ENCODE measurements around the gene SHOC2.

The SHOC2 gene

DNA sequence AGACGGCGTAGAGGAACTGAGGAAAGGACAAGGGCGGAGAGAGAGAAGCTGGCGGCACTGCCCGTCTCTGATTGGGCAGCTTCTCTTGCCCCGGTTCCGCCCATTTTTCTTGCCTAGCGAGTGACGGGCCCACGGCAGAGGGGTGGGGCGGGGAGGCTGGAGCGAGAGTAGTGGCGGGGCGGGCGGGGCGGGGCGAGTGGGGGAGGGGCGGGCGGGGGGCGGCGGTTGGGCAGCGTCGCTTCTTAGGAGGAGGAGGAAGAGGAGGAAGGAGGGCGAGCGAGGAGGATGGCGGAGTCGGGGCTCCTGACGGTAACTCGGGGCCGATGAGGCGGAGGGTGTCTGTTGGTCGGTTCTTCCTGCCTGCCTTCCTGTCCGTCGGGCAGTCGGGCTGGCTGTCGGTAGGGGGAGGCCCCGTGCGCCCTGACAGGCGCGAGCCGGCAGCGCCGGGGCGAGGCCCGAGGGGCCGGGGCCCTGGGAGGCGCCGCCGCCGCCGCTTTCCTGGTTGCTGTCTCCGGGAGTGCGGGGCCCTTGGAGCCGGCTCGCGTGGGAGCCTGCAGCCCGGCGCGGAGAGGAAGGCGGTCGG, at the start of gene SHOC2:
Gene SHOC2 (plus strand): TSS at position 256 of the 583 bp plus-strand sequence. CDS start 44,755 bp downstream, outside the sequence.
- DNase-seq (ENCODE audit: low read depth, low spot score), result no peak

DNA sequence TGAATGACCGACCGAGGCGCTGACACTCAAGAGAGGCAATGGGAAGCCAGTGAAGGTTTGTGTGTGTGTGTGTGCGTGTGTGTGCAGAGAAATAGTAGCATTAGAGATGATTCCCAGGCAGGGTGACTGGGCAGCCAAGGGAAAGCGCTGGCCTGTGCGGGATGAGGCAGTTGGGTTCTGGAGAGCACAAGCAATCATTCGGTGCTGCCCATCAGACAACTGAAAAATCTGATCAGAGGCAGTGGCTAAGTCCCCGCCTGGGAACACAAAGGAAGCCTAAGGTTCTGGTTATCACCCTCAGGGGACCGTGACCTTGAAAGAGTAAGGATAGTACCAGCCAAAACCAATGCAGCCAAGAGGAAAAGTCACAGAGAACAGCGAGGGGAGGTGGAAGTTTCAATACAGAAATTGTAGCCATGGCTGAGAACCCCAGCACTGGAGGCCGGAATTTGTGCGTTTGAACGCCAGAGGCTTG, 48.5 kb upstream of the SHOC2 start:
- no peak for DNase-seq (ENCODE audit: low read depth, low spot score)

DNA sequence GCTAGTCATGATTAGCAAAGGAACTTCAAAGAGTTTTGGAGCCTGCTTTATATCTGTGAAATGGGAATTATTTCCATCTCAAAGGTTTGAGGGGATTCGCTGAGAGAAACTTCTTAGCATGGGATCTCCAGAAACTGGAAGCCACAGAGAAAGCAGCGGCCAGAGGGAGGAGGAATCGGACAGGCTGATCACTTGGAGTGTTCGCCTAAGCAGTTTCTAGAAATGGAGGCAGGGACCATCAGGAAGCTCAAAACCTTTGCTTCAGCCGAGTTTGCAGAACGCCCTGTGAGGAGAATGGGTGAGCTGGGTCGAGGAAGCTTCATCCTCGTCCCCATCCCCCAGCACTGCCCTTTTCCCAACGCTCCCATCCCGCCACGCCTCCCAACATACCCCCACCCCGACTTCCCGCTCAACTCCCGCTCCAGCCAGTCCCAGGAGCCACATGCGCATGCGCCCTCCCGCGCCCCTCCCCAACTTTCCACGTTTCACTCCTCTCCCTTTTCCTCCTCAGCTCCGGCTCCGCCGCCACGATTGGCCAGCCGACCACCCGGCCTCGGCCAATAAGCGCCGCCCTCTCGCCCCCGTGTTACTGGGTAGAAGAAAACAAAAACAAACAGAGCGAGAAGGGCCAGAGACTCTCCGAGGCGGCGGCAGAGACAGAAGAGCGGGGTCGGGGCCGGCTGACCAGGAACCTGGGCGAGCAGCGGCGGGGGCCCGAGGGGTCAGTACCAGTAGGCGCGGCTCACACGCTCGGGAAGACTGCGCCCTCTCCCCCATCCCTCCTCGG, 47.9 kb upstream of the SHOC2 start, which contains the start of gene PDCD4:
Gene PDCD4 (plus strand): TSS at position 631 of the 787 bp plus-strand sequence. CDS start 4,100 bp downstream, outside the sequence.
- peak; percentile 91 for DNase-seq (ENCODE audit: low read depth, low spot score)

DNA sequence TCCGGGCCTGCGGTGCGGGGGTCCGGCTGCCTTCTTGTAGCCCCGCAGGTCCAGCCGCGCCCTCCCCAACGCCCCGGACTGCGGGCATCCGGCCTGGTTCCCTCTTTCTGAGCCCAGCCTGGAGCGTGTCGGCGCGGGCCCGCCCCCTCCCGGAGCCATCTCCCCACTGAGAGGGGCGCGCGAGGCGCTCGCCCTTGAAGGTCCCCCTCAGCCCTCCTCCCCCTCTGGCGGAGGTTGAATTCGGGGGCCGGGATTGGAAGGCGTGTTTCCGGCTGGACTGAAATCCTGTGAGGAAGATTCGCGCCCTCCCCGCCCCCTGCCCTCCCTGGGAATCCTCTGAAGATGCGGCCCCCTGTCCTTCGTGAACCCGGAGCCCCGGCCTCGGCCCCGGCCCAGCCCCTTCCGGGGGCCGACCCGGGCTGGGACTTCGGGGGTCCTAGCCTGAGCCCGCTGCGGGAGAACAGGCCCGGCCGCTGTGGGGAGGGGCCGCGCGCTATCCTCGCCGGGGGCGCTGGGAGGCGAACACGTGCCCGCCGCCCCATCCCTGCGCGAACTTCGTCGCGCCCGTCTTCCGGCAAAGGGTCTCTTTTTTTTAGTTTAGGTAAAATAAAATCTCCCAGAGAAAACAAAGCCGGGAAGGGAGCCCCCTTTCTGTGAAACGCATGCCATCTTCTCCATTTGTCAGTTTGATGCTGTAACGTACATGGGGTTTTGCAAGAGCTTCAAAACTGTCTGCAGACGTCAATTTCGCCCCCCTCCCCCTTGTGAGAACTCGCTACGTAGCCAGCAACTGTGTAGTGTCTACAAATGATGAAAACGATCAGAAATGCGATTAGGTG, 47.0 kb upstream of the SHOC2 start:
- no peak for DNase-seq (ENCODE audit: low read depth, low spot score)

DNA sequence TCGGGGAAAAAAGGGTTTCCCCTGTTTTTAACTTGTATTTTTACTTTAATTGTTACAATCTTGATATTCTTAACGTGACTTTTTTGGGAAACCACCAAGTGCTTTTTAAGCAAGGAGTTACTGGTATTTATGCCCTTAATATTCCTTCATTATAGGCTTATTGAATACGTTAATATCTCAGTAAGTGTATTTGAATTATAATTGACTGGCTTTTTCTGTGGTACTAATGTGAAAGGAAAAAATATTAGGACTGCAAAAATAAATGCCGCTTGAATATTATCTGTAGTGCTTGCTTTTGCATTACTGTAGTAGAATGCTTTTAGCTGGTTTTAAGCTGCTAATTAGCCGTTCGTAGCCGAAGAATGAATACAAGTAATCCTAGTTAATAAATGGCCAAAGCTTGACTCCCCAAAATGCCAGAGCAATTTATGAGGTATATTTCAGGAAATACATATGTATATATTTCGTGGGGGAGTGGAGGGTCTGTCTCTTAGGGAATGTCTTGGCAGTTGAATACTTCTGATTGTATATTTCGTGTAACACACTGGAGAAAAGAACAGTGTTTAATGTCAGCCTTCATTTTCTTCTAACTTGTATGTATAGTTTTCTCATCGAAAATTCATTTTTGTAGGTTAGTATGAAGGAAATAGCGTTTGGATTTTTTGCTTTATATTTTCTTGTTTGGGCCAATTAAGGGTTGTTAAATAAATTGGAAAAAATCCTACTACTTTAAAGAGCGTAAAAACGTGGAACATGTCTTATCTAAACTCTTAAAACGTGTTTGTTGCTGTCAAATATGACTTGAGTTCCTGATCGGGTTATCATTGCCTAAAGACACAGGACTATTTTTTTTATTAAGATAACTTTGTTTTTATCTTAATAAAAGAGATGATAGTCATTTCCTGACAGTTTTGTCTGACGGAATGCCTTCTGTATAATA, 46.1 kb upstream of the SHOC2 start:
- DNase-seq (ENCODE audit: low read depth, low spot score), result no peak

DNA sequence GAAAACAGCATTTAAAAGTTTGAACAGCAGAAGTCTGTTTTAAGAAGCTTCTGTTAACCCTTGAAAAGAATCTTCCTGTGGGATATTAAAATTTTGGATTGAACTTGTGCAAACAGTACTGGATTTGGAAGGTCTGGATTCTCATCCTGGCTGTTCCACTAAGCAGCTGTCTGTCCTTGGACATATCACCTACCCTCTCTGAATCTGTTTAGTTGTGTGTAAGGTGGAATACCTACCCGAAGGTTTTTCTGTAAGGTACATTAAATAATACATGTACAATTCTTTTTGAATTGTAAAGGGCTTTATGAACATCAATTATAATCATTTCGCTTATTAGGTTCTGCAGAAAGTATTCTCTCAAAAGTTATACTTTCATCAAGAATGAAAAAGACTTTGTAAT, 45.5 kb upstream of the SHOC2 start:
- no peak for DNase-seq (ENCODE audit: low read depth, low spot score)

DNA sequence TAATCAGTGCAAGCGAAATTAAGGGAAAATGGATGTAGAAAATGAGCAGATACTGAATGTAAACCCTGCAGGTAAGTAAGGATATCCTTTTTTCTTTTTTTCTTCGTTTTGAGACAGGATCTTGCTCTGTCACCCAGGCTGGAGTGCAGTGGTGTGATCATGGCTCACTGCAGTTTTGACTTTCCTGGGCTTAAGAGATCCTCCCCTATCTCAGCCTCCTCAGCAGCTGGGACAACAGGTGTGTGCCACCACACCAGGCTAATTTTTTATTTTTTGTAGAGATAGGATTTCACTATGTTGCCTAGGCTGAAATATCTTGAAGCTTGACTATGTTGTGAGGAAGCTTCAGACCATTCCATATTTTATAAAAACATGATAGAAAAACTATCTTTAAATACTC, 43.4 kb upstream of the SHOC2 start:
- DNase-seq (ENCODE audit: low read depth, low spot score), result no peak

DNA sequence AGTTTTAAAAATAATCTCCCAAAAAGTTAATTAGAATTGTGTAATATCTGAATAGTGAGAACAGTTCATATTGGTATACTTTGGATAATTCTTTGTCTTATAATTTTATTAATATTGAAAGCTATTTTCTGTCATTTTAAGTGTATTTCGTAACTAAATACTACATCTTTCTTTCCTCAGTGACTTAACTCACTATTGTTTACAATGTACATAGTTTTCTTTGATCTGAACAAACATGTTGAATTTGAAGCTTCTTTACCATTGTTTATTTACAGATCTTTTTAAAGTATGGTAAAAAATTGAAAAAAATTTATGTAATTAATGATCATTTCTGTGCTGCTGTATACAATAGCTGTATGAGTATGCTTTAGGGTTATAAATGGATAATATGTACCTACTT, 42.6 kb upstream of the SHOC2 start:
- no peak for DNase-seq (ENCODE audit: low read depth, low spot score)

DNA sequence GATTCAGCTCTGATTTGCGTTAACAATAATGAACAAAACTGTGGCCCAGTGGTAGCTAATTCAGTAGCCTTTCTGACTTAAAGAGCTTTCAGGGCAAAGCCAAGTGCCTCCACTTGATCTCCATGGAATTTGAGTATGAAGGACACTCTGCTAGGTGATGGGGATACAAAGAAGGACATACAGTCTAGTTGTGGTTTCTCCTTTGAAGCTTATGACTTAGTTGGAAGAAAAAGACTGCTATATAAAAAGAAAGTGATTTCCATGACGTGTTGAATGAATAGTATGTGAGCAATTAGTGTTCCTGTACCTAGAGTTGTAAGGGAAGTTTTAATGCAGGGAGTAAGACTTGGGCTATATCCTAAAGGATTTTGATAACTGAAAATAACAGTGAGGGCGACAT, 39.4 kb upstream of the SHOC2 start:
- no peak for DNase-seq (ENCODE audit: low read depth, low spot score)

DNA sequence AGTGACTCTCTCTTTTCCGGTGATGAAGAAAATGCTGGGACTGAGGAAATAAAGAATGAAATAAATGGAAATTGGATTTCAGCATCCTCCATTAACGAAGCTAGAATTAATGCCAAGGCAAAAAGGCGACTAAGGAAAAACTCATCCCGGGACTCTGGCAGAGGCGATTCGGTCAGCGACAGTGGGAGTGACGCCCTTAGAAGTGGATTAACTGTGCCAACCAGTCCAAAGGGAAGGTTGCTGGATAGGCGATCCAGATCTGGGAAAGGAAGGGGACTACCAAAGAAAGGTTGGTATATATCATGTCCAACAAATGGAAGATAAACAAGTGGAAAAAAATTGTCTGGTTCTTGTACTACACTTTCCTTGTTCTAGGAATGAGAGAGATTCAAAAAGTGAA, 38.2 kb upstream of the SHOC2 start:
- DNase-seq (ENCODE audit: low read depth, low spot score), result no peak

DNA sequence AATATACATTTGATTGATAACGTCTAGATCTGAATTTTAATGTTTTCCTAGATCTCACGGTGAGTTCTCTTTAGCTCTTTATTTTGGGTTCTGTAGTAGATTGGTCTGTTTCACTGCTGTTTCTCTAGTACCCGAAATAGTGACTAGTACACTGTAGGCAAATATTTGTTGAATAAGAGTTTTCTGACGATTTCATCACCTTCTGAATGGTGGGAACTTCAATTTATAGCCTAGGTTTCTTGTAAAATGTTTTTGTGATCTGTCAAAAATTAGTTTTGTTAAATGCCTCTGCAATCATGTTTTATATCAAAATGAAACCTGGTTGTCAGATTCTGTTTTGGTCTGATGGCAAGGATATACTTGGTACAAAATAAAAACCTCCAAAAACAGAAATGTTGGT, 37.5 kb upstream of the SHOC2 start:
- DNase-seq (ENCODE audit: low read depth, low spot score), result no peak

DNA sequence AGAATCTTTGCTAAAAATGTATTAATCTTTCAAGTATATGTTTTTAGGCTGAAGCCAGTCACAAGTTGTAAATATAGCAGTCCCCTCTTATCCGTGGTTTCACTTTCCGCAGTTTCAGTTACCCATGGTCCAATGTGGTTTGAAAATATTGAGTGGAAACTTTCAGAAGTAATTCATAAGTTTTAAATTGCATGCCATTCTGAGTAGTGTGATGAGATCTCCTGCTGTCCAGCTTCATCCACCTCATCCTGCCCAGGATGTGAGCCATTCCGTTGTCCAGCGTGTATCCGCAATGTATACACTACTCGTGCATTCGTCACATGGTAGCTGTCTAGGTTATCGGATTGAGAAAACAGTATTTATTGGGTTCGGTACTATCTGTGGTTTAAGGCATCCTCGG, 35.5 kb upstream of the SHOC2 start:
- DNase-seq (ENCODE audit: low read depth, low spot score), result no peak

DNA sequence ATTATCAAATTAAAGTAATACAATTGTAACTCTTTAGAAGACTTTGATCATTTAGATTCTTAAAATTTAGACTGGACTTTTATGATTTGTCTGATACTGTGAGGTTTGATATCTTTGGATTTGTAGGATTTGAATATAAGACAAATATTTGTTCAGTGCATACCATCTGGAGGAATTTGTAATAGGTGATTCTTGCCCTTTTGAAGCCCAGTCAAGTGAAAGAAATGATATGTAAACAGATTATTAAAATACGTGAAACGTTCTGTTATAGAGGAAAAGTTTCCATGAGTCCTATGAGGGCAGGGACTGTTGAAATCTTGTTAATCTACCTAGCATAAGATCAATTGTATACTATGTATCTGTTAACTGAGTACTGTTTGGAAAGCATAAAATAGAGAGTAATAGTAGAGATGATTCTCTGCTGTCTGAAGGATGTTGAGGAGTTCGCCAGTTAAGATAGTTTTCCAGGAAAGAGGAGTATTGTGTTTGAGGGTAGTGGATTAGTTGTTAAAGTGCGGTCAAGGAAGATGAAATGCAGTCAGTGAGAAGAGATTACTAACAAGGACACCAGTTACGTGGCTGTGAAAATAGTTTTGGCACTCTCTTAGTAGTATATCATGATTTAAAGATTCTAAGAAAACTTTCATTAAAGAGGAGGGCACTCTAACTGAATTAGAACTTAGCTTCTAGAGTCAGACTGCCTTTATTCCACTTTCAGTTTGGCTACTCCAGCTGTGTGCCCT, 33.3 kb upstream of the SHOC2 start:
- no peak for DNase-seq (ENCODE audit: low read depth, low spot score)

DNA sequence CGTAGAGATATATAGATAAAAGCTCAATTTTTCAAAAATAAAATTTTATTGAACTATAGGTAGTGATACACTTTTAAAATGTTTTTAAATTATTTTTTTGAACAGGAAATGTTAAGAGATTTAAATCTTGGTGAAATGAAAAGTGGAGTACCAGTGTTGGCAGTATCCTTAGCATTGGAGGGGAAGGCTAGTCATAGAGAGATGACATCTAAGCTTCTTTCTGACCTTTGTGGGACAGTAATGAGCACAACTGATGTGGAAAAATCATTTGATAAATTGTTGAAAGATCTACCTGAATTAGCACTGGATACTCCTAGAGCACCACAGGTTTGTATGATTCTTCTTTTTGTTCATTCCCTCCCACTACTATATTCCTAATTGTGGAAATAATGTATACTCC, 31.8 kb upstream of the SHOC2 start:
- DNase-seq (ENCODE audit: low read depth, low spot score), result no peak

DNA sequence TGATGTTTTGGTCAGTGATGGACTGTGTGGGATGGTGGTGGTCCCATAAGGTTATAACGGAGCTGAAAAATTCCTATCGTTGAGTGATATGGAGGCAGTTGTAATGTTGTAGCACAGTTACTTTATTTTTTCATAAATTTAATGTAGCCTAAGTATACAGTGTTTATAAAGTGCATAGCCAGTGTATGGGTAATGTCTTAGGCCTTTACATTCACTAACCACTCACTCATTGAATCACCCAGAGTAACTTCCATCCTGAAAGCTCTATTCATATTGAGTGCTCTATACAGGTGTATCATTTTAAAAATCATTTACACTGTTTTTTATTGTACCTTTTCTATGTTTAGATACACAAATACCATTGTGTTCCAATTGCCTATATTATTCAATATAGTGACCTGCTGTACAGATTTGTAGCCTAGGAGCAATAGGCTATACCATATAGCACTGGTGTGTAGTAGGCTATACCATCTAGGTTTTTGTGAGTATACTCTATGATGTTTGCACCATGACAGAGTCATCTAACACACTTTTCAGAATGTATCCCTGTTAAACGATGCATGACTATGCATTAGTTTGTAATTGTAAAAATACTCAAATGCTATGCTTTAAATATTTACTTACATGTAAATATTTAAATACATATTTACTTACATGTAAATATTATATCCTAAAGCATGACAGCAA, 26.7 kb upstream of the SHOC2 start:
- DNase-seq (ENCODE audit: low read depth, low spot score), result no peak

DNA sequence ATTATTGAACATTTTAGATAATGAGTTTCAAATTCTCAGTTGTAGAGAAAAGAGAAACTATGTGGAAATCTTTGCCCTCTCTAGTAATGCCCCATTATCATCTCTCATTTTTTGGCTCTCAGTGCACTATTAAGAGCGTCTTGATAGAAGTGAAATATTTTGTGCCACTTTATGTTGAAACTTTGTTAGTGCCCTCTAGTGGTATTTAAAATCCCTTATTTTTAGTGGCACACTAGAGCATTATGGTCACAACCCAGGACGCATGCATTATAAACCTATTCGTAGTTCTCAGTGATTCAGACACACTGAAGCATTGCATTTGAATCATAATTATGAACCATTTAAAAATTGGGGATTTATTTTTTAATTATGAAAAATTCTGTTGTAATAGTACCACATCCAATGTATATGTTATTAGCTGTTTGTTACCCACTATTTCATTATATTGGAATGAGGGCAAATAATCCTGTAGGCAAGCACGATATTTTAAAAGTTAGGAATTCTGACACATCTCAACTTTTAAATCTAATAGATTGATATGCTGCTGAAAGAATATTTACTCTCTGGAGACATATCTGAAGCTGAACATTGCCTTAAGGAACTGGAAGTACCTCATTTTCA, 25.7 kb upstream of the SHOC2 start:
- DNase-seq (ENCODE audit: low read depth, low spot score), result no peak

DNA sequence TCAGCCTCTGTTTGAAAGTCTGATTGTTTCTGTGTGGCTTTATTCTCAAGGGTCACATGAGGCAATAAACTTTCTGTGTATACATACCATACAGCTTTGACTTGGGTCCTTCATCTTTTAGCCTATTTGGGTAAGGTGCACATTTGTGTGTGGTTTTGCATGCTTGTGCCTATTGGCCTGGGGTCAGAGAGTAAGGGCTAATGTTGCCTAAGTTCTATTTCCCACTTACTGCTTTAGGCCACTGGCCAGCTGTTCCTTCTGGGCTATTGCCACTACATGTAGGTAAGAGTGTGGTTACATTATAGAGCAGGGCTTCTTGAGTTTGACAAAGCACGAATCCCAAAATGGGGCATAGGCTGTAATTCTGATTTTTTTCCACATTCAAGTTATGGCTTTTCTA, 22.2 kb upstream of the SHOC2 start:
- DNase-seq (ENCODE audit: low read depth, low spot score), result no peak

DNA sequence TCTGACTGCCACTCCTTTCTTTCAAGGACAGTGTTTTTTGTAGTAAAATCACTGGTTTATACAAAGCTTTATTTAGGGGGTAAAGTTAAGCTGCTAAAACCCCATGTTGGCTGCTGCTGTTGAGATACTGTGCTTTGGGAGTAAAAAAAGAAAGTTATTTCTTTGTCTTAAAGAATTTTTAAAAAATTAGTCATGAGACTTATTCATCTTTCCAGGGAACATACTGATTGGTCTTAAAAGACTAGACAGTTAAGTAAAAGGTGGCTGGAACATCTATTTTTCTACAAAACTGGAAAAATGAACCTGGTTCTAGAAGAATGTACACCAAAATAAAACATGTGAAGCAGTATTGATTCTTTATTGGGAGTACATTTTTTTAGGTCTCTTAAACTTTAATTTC, 21.0 kb upstream of the SHOC2 start:
- DNase-seq (ENCODE audit: low read depth, low spot score), result no peak

DNA sequence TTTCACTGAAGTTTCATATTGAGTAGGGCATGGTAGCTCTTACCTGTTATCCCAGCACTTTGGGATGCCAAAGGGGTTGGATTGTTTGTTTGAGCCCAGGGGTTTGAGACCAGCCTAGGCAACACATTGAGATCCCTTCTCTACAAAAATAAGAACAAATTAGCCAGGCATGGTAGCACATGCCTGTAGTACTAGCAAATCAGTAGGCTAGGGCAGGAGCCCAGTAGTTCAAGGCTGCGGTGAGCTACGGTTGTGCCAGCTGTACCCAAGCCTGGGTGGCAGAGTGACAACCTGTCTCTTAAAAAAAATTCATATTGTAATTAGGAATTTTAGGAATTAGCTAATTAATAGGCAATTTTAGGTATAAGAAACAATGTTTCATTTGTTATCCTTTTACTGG, 18.4 kb upstream of the SHOC2 start:
- no peak for DNase-seq (ENCODE audit: low read depth, low spot score)
